ENCODE results near the gene SLC22A23. TPM values are rescaled to one million over a fixed set of nuclear protein-coding genes. Genes with fewer than 3 reads are reported as not detected.
A peak's percentile ranks its signal among the peaks of the same experiment; 100 is the strongest.

Gene SLC22A23
- polyA plus RNA-seq, 3 donors, result 8.8 to 10.2 (median 9.4) TPM

DNA sequence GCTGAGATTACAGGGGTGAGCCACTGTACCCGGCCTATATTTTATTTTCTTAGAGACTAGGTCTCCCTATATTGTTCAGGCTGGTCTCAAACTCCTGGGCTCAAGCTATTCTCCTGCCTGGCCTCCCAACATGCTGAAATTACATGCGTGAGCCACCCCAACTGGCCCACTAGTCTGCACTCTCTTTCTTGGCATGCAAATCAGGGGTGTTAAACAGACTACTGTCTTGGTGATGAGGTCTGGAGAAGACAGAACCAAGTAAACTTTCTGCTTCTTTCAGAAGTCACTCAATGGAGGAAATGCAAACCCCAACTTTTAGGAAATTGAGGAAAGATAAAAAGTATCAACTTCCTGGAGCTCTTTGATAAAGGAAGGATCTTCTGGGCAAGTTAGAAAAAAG, 221.4 kb downstream of the SLC22A23 start:
- DNase-seq (ENCODE audit: low read depth in 3 of 3, low spot score in 2 of 3), result no peak

DNA sequence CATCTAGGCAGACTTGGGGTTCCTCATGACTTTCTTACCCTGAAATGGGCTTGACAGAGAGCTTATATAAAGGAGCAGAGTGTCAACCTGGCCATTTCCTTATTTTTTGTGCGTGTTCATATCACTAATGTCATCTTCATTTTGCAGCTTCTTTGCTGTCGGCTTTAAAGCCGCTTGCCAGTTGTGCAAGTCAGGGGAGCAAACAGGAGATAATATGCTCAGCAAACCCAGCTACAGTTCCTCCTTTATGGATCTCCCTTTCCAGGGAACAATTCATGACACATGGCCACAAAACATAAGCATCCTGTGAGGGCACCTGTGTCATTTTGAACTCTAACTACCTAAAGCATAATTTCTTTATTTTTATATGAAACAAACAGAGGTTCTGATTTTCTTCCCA, 222.9 kb downstream of the SLC22A23 start:
- DNase-seq (ENCODE audit: low read depth in 3 of 3, low spot score in 2 of 3), result no peak

GRCh38 chr6:3233321-3233720, 223.5 kb downstream of the SLC22A23 start:
- DNase-seq (ENCODE audit: low read depth in 3 of 3, low spot score in 2 of 3), result no peak

DNA sequence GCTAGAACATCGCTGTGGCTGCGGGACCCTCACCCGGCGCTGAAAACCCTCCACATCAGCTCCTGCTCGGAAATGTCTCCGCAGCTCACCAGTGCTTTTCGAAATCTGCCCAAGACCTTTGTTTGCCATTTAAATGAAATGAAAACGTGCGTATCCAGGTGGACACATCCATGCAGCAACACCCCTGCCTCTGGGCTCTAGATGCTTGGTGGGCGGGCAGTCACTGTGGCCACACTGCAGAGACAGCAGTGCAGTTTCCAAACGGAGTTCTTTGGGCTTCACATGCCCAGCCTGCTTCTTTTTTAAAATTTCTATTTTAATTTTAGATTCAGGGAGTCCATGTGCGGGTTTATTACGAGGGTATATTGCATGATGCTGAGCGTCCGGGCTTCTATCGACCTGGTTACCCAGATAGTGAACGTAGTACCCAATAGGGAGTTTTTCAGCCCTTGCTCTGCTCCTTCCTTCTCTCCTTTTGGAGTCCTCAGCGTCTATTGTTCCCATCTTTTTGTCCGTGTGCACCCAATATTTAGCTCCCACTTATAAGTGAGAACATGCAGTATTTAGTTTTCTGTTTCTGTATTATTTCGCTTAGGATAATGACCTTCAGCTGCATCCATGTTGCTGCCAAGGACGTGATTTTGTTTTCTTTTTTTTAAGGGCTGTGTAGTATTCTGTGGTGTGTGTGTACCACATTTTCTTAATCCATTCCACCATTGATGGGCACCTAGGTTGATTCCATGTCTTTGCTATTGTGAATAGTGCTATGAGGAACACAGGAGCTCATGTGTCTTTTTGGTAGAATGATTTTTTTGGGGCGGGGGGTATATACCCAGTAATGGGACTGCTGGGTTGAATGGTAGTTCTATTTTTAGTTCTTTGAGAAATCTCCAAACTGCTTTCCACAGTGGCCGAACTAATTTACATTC, 224.6 kb downstream of the SLC22A23 start:
- DNase-seq (ENCODE audit: low read depth in 3 of 3, low spot score in 2 of 3), result no peak

- DNase-seq (ENCODE audit: low read depth in 3 of 3, low spot score in 2 of 3), result peak in 2 of 3 donors; percentile 90 to 91
These were observed 225.4 kb downstream of the SLC22A23 start for GRCh38 chr6:3231247-3232016.

DNA sequence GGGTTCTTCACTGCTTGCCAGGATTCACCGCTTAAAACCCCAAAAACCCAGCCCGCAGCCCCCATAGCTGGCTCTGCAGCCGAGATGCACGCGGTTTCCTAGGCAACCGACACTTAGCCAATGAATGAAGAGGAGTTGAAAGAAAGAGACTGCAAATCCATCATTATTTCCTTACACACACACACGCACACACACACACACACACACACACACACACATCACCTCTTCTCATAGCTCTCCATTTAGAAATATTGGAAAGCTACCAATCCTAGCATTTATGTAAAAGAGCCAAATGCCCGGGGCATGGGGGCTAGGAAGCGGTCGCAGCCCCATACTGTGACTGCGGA, 226.0 kb downstream of the SLC22A23 start:
- DNase-seq (ENCODE audit: low read depth in 3 of 3, low spot score in 2 of 3), result no peak

- no peak for DNase-seq (ENCODE audit: low read depth in 3 of 3, low spot score in 2 of 3)
These were observed 226.5 kb downstream of the SLC22A23 start for GRCh38 chr6:3230256-3230882.

DNA sequence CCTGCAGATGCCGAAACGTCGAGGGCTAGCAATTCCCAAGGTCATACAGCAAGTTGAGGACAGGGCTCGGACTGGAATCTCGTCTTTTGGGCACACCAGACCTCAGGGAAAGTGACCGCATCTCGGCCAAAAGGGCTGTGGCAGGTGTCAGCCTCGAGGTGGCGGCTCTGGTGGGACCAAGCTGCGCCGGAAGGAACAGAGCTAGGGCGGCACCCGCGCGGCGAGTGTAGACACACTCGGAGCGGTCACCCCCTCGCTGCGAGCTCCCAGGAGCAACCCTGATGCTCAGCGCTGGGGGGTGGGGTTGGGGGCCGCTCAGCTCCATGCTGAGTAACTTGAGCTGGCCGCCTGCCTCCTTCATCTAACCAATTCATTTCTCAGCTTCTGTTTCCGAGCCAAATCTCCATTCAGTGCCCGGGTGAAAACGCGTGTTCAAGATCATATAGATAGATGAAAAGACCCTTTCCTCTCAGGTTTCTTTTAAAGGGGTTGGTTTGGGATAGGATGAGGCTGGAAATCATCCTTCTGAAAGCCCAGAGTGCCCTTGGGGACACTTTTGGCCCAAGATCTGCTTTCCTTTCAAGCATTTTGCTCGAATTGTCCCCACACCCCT, 227.2 kb downstream of the SLC22A23 start:
- no peak for DNase-seq (ENCODE audit: low read depth in 3 of 3, low spot score in 2 of 3)

DNA sequence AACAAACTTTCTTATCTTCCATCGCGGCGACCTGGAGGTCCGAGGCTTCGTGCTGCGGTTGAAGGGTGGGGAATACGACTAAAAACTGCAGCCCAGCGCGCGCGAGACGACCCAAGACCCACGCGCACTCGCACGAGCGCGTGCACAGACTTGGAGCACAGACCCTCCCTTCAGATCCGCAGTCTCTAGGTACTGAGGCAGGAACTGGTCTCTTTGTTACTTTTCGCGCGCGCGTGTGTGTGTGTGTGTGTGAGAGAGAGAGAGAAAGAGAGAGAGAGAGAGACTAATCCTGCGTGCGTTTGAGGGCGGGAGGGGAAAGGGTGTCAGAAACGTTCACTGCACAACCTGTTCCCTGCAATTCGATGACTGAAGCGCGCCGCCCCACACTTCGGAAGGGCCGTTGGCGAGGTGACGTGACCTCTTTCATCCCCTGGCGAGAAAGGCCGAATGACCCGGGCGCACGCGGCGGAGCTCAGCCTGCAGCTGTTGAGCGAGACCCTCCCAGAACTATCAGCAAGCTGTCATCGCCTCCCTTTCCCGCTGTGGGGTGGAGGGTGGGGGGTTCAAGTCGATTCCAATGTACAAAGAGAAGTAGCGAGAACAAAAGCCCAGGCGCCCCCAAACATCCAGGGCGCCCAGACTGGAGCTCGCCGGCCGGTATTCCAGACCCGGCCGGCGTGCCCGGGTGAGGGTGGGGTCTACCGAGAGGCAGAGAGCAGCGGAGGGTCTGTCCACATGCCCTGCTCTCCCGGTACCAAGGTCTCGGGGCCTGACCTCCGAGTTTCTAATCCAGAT, 227.9 kb downstream of the SLC22A23 start:
- DNase-seq (ENCODE audit: low read depth in 3 of 3, low spot score in 2 of 3), result no peak

DNA sequence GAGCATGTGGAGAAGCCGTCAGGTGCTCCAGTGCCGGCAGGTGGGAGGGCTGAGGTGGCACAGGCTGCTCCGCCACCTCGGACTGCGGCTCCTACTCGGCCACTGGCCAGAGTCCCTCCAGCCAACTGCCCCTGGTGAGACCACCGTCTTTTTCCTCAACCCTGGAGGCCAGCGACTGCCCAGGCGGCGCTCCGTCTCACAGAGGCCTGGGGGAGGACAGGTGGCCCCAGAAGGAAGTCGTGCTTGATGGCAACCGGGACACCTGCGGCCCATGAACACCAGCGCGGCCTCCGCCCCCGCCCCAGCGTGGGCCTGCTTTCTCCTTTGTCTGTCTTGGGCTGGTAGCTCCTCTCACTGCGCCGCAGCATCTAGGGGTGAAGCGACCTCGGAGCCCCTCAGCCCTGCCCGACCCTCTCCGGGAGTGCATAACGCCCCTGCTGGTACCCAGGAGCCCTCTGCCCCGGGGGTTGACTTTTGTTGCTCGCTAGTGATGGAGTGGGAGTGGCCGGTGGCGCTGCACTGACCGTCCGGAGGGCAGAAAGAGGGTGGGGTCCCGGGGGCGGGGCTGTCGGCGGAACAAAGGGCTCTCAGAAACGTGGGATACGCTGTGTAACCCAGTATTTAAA, 228.7 kb downstream of the SLC22A23 start:
- DNase-seq (ENCODE audit: low read depth in 3 of 3, low spot score in 2 of 3), result no peak

- peak in 1 of 3 donors; percentile 77 for DNase-seq (ENCODE audit: low read depth in 3 of 3, low spot score in 2 of 3)
These were observed 229.3 kb downstream of the SLC22A23 start, which contains the start of gene TUBB2B for GRCh38 chr6:3227363-3228045. TSS of gene TUBB2B (minus strand) at chr6:3227653. CDS start at chr6:3227543, 110 bp downstream.

DNA sequence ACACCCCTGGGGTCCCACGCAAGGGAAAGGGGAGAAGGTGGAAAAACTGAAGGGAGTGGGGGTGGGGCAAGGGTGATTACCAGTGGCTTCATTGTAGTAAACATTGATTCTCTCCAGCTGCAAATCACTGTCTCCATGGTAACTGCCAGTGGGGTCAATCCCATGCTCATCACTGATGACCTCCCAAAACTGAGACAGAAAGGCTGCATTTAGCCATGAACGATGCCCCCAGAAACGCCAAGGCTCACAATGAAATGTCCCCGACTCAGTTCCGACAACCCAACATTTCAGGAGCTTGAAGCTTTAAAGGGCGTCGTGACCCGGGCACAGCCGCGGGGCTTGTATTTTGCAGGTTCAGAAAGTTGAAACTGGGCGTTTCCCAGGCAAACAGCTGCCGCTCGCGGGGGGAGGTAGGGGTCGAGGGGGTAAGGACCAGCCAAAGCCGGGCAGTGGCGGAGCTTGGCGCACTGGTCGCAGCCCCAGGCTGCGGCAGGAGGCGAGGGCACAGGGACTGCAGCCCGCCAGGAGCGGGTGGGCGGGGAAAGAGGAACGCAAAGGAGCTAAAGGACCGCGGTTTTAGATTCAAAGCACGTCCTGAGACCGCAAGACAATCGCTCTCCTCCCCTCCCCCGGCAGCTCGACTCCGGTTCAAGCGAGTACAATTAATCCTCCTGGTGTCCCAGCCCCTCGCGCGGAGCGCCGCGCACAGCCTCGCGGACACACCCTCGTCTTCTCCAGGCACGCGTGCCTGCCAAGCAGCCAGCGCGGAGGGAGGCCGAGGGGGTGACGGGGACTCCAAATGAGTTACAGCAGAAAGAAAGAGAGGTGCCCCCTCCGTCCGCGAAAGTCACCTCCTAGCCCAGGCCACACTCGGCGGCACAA, 230.1 kb downstream of the SLC22A23 start:
- DNase-seq (ENCODE audit: low read depth in 3 of 3, low spot score in 2 of 3), result no peak

- DNase-seq (ENCODE audit: low read depth in 3 of 3, low spot score in 2 of 3), result no peak
These were observed 230.8 kb downstream of the SLC22A23 start for GRCh38 chr6:3226042-3226441.

- DNase-seq (ENCODE audit: low read depth in 3 of 3, low spot score in 2 of 3), result no peak
These were observed 234.3 kb downstream of the SLC22A23 start for GRCh38 chr6:3222506-3223038.

- DNase-seq (ENCODE audit: low read depth in 3 of 3, low spot score in 2 of 3), result no peak
These were observed 235.3 kb downstream of the SLC22A23 start for GRCh38 chr6:3221578-3221977.

DNA sequence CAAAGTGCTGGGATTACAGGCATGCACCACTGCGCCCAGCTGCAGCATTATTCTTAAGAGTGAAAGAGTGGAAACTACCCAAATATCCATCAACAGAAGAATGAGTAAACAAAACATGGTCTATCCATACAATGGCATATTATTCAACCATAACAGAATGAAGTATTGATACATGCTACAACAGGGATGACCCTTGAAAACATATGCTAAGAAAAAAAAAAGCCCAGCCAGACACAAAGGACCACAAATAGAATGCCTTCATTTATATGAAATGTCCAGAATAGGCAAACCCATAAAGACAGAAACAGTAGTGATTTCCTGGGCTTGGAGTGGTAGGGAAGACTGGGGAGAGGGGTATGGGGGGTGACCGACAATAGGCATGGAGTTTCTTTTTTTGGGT, 236.5 kb downstream of the SLC22A23 start:
- DNase-seq (ENCODE audit: low read depth in 3 of 3, low spot score in 2 of 3), result no peak

All from right renal cortex interstitium (tissue), 3 donors.